Psoas muscle (tissue), 8 donors: ENCODE results near the gene SMO. TPM values are rescaled to one million over a fixed set of nuclear protein-coding genes. Genes with fewer than 3 reads are reported as not detected.

Source experiments
- ATAC-seq, 4 donors: fragments of 200-7000 bp; cut with Tn5 transposase; one replicate each; pipeline ENCODE4 v1.9.1; 2020; ENCODE audit warnings: moderate library complexity in 3 of 4, mild to moderate bottlenecking in 2 of 4
- DNase-seq, 2 donors: peaks; one replicate each; pipeline ENCODE4 v3.0.0-alpha.2; 2020
- H3K27ac ChIP-seq: fragments of 200-600 bp; one replicate; pipeline ENCODE4 v1.8.0; 2022
- H3K27me3 ChIP-seq, 3 donors: fragments of 200-600 bp in 1 of 3; one replicate each; pipeline versions ENCODE4 v1.6.1 to v1.8.0; 2013 to 2022; ENCODE audit warnings: low read length in 2 of 3, mild to moderate bottlenecking in 2 of 3, moderate library complexity in 1 of 3; ENCODE audit not compliant: insufficient read depth in 3 of 3
- H3K36me3 ChIP-seq, 2 donors: fragments of 200-600 bp in 1 of 2; one replicate each; pipeline versions ENCODE4 v1.6.1 to v1.8.0; 2013 to 2022; ENCODE audit warnings: low read depth in 1 of 2, mild to moderate bottlenecking in 1 of 2, moderate library complexity in 1 of 2; ENCODE audit not compliant: insufficient read depth in 1 of 2
- H3K4me1 ChIP-seq: fragments of 200-600 bp; one replicate; pipeline ENCODE4 v1.8.0; 2022
- H3K4me3 ChIP-seq: fragments of 200-600 bp; one replicate; pipeline ENCODE4 v1.8.0; 2022; ENCODE audit warnings: mild to moderate bottlenecking
- H3K9me3 ChIP-seq: fragments of 200-600 bp; one replicate; pipeline ENCODE4 v1.8.0; 2022
- WGBS, 3 donors: extraction: QIAGEN DNeasy Blood & Tissue Kit; methylation state at CpG; one replicate each; pipeline versions ENCODE4 v1.1.6 to v1.1.7; 2013; 5-methylcytosine and 5-hydroxymethylcytosine counted together
- intact Hi-C, 2 donors: fragments of 100-400 bp; cut with DNase I; formaldehyde crosslinking; loops; one replicate each; pipeline versions ENCODE4 v1.11.0 to v1.14.2; 2022
- polyA plus RNA-seq, 3 donors: library from polyadenylated mRNA; stranded (reverse); fragments of 200-250 nt; gene quantifications; one replicate each; pipeline ENCODE4 v1.2.3, GENCODE V29; 2013
- total RNA-seq, 4 donors: library from RNA; stranded (reverse); fragmentation: NEBNext Ultra II Directional in 2 of 4; extraction: Animal tissue kit (Norgen Biotek cat#: 25700) in 2 of 4; gene quantifications; one replicate each; pipeline versions ENCODE4 v1.2.1 to v1.2.4, GENCODE V29; 2021 to 2023
- TF ChIP-seq, protein P1 (sequence below): fragments of 200-600 bp; IDR thresholded peaks from one replicate; pipeline ENCODE4 v1.8.0; 2022; ENCODE audit warnings: antibody characterized with exemption
- donor health status: healthy with polysubstance abuse.
- donor health status: DM: no; HTN: no; CAD: no; lungs with moderate emphysema.
- donor health status: Bipolar disorder and iron deficiency.
- donor health status: healthy.
- donor health status: DM: yes; HTN: yes; CAD: no.
- donor health status: DM: no; HTN: no; CAD: no.
- donor health status: DM: no; HTN: no; CAD: no.
- donor health status: DM: yes; HTN: yes; CAD: no.

The SMO gene
- total and polyA plus RNA-seq, 7 donors, result 0.52 to 6.0 (median 1.4) TPM

DNA sequence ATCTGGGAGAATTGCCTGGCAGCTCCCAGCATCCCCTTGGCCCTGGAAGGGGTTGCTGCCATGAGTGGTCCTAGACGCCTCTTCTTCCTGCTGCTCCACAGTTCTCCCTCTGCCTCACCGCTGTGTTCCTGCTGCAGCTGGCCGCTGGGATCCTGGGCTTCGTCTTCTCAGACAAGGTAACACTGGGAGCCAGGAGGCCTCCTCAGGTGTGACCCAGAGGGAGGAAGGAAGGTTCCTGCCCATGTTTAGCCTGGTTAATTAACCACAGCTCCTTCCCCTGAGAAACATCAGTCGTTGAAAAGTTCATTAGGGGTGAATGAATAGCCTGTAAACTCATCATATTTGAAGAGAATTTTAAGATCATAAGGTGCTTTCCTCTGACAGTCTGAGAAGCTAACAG lies 25.7 kb upstream of the SMO start:
- 86% methylated on average over 5 of the region's 5 CpGs for WGBS, 3 donors
- TF ChIP-seq, protein P1, sequence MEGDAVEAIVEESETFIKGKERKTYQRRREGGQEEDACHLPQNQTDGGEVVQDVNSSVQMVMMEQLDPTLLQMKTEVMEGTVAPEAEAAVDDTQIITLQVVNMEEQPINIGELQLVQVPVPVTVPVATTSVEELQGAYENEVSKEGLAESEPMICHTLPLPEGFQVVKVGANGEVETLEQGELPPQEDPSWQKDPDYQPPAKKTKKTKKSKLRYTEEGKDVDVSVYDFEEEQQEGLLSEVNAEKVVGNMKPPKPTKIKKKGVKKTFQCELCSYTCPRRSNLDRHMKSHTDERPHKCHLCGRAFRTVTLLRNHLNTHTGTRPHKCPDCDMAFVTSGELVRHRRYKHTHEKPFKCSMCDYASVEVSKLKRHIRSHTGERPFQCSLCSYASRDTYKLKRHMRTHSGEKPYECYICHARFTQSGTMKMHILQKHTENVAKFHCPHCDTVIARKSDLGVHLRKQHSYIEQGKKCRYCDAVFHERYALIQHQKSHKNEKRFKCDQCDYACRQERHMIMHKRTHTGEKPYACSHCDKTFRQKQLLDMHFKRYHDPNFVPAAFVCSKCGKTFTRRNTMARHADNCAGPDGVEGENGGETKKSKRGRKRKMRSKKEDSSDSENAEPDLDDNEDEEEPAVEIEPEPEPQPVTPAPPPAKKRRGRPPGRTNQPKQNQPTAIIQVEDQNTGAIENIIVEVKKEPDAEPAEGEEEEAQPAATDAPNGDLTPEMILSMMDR, result no peak
- DNase-seq, result no peak
- Histone ChIP-seq H3K36me3 (peaks cover 0 to 6% of the 10 kb centered on the region in 2 donors), H3K27me3 (no peaks in the 10 kb centered on the region), H3K27ac (no peak overlapping the region), H3K4me3 (no peak overlapping the region), H3K9me3 (no peaks in the 10 kb centered on the region), H3K4me1 (no peaks in the 10 kb centered on the region)
- intact Hi-C loops, result no loop called here
- ATAC-seq, result no peak

DNA sequence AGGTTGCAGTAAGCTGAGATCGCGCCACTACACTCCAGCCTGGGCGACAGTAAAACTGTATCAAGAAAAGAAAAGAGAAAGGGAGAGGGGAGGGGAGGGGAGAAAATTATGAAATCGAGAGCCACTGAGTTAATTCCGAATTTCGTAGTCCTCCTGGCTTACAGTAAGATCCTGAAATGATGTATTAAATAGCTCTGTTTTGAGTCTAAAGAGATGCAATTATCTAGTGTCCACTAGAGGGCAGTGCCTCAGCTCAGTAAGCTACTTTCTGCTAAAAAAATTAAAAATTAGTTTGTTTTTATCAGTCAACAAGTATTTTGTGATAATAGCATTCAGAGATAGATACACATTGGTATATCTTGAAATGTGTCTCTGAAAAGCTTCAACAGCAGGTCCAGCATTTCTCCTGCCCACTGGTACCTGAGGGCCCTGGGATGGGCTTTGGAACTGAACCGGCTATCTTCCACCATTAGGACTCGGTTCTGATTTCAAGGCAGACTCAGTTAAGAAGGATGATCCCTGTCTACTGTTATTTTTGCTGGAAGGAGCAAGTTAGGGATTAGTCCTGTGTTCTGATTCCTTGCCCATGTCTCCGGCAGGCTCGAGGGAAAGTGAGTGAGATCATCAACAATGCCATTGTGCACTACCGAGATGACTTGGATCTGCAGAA lies 24.4 kb upstream of the SMO start:
- 60 to 62% (median 61%) methylated on average over 11 of the region's 11 CpGs for WGBS, 3 donors
- ATAC-seq, result peak in 2 of 4 donors; percentile 44 to 64

DNA sequence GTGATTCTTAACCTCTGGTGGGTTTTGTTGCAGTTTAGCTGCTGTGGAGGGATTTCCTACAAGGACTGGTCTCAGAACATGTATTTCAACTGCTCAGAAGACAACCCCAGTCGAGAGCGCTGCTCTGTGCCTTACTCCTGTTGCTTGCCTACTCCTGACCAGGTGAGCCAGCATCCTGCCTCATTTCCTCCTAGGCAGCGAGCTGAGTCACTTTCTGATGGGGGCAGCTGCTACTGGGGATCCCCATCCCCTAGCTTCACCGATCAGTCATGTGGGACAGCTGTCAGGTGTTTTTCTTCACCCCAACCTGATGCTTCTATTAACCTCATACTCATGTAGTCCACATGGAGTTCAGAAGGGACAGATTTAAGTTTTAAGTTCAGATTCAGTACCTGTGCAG lies 21.7 kb upstream of the SMO start:
- intact Hi-C loops, result no loop called here
- Histone ChIP-seq H3K4me1 (no peaks in the 10 kb centered on the region), H3K4me3 (no peak overlapping the region), H3K27ac (no peak overlapping the region), H3K27me3 (no peaks in the 10 kb centered on the region), H3K9me3 (no peaks in the 10 kb centered on the region), H3K36me3 (peaks cover 0 to 6% of the 10 kb centered on the region in 2 donors)
- 81 to 92% (median 88%) methylated on average over 4 of the region's 4 CpGs for WGBS, 3 donors
- TF ChIP-seq, protein P1, result no peak
- ATAC-seq, result no peak
- DNase-seq, result no peak

More for the DNA sequence above, 24.4 kb upstream of the SMO start:
- H3K4me3 ChIP-seq, result no peak overlapping the region
- H3K9me3 ChIP-seq, result no peaks in the 10 kb centered on the region
- no peaks in the 10 kb centered on the region for H3K27me3 ChIP-seq
- H3K27ac ChIP-seq, result no peak overlapping the region
- TF ChIP-seq, protein P1, result peak; percentile 88
- intact Hi-C loops, result loop anchor here (1.0 to 2.0 kb wide), 2 partner anchors 46 to 47 kb away; no protein-coding TSS in a partner anchor
- no peak for DNase-seq
- no peaks in the 10 kb centered on the region for H3K4me1 ChIP-seq
- peaks cover 0 to 6% of the 10 kb centered on the region in 2 donors for H3K36me3 ChIP-seq

DNA sequence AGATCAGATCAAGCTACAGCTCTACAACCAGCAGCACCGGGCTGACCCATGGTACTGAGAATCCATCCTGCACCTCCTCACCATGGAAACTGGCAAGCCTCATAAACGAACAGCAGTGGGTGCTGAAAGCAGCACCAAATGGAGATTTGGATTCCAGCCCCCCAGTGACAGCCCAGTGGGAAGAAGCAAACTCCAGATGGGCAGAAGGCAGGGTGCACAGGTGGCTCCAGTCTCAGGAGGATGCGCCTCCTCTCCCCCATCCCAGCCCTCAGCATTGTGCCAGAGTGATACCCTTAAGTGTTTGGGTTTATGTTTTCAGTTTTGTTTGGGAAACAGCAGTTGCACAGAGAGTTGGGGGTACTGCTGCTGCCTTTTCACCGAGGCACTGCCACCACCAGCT lies 20.6 kb upstream of the SMO start:
- intact Hi-C loops, result no loop called here
- no peak for ATAC-seq

More for the DNA sequence above, 20.6 kb upstream of the SMO start:
- Histone ChIP-seq H3K27ac (no peak overlapping the region), H3K36me3 (peaks cover 0 to 6% of the 10 kb centered on the region in 2 donors), H3K27me3 (no peaks in the 10 kb centered on the region), H3K4me3 (no peak overlapping the region), H3K9me3 (no peaks in the 10 kb centered on the region), H3K4me1 (no peaks in the 10 kb centered on the region)
- WGBS, 3 donors, result 71 to 84% (median 71%) methylated on average over 4 of the region's 4 CpGs
- DNase-seq, result no peak
- TF ChIP-seq, protein P1, result no peak
